HG03571 (cell line): ENCODE measurements around the gene PLPP7.
"Not testable (repeated sequence)": the region's sequence is repeated elsewhere in the genome, so short reads cannot be mapped to it uniquely, and the experiment has no call there.

Experiments used
- ATAC-seq: cut with Tn5 transposase; IDR thresholded peaks from one replicate; pipeline ENCODE4 v1.9.1; 2021; ENCODE audit not compliant: unreplicated experiment

The PLPP7 gene

GRCh38 chr9:131329241-131329641 lies 39.7 kb downstream of the PLPP7 start:
- no peak for ATAC-seq

GRCh38 chr9:131330814-131331600 lies 41.5 kb downstream of the PLPP7 start:
- no peak for ATAC-seq

- not testable (repeated sequence) for ATAC-seq
Measured at GRCh38 chr9:131331996-131332395, 42.5 kb downstream of the PLPP7 start.

- ATAC-seq, result no peak
Measured at GRCh38 chr9:131333771-131334628, 44.5 kb downstream of the PLPP7 start.

GRCh38 chr9:131334629-131335367 lies 45.3 kb downstream of the PLPP7 start:
- ATAC-seq, result no peak

GRCh38 chr9:131335368-131335755 lies 45.8 kb downstream of the PLPP7 start:
- ATAC-seq, result no peak

- ATAC-seq, result no peak
Measured at GRCh38 chr9:131337131-131337848, 47.8 kb downstream of the PLPP7 start.

- not testable (repeated sequence) for ATAC-seq
Measured at GRCh38 chr9:131339212-131339611, 49.7 kb downstream of the PLPP7 start.

GRCh38 chr9:131344931-131345535 lies 55.5 kb downstream of the PLPP7 start:
- ATAC-seq, result not testable (repeated sequence)

- no peak for ATAC-seq
Measured at GRCh38 chr9:131346559-131346958, 57.0 kb downstream of the PLPP7 start.

GRCh38 chr9:131347376-131348020 lies 58.0 kb downstream of the PLPP7 start:
- ATAC-seq, result no peak

- ATAC-seq, result no peak
Measured at GRCh38 chr9:131348631-131349521, 59.4 kb downstream of the PLPP7 start.

- ATAC-seq, result no peak
Measured at GRCh38 chr9:131349522-131349880, 60.0 kb downstream of the PLPP7 start.

GRCh38 chr9:131349881-131350563 lies 60.5 kb downstream of the PLPP7 start:
- ATAC-seq, result no peak

- ATAC-seq, result not testable (repeated sequence)
Measured at GRCh38 chr9:131356479-131356878, 67.0 kb downstream of the PLPP7 start.

GRCh38 chr9:131358556-131358955 lies 69.0 kb downstream of the PLPP7 start:
- ATAC-seq, result no peak
